PC-9 (cell line): ENCODE results near the gene SOCS7. TPM values are rescaled to one million over a fixed set of nuclear protein-coding genes. Genes with fewer than 3 reads are reported as not detected.

Experiments
- BruUV-seq: library from RNA; stranded (reverse); fragments of 400-500 nt; replicated peaks from 2 replicates; lab custom pipeline; 2021; lab: Mats Ljungman, UMichigan
- CTCF ChIA-PET: fragments of 300-600 bp; sonication (Branson Sonifier 250); formaldehyde crosslinking; loops from one replicate; lab custom pipeline; 2022; ENCODE audit warnings: antibody characterized with exemption; lab: Charles Lee
- POLR2A ChIA-PET: fragments of 300-600 bp; sonication (Branson Sonifier 250); formaldehyde crosslinking; loops from one replicate; lab custom pipeline; 2022; ENCODE audit warnings: antibody characterized with exemption; ENCODE audit not compliant: unreplicated experiment; lab: Charles Lee
- DNase-seq, 2 experiments: peaks; one replicate each; pipeline versions ENCODE4 v3.0.0 to v3.0.0-alpha.2; 2015 to 2022; ENCODE audit warnings: mixed read lengths in 1 of 2
- H2AFZ ChIP-seq: fragments of 200-600 bp; sonication (generic); 2 replicates; pipeline ENCODE4 v1.8.1; 2017; ENCODE audit warnings: antibody characterized with exemption
- H3F3A ChIP-seq: fragments of 200-600 bp; sonication (generic); 2 replicates; pipeline ENCODE4 v1.8.1; 2017; ENCODE audit warnings: antibody characterized with exemption, mild to moderate bottlenecking, low read depth; ENCODE audit not compliant: insufficient read depth
- H3K27ac ChIP-seq: fragments of 200-600 bp; sonication (generic); 2 replicates; pipeline ENCODE4 v1.6.1; 2016; ENCODE audit warnings: mixed run types
- H3K27me3 ChIP-seq: fragments of 200-600 bp; sonication (generic); 2 replicates; pipeline ENCODE4 v1.6.1; 2016; ENCODE audit warnings: low read depth, mixed run types; ENCODE audit not compliant: insufficient read depth
- H3K36me3 ChIP-seq: fragments of 200-600 bp; sonication (generic); 2 replicates; pipeline ENCODE4 v1.6.1; 2016; ENCODE audit warnings: low read depth, mixed run types
- H3K4me1 ChIP-seq: fragments of 200-600 bp; sonication (generic); replicated peaks from 2 replicates; pipeline ENCODE4 v1.6.1; 2016; ENCODE audit warnings: mixed run types; ENCODE audit not compliant: insufficient read depth
- H3K4me2 ChIP-seq: fragments of 200-600 bp; sonication (generic); 2 replicates; pipeline ENCODE4 v1.6.1; 2017; ENCODE audit warnings: mixed run types
- H3K4me3 ChIP-seq: fragments of 200-600 bp; sonication (generic); 2 replicates; pipeline ENCODE4 v1.6.1; 2016; ENCODE audit warnings: mixed run types
- H3K79me2 ChIP-seq: fragments of 200-600 bp; sonication (generic); 2 replicates; pipeline ENCODE4 v1.6.1; 2017; ENCODE audit warnings: low read depth, mixed run types
- H3K9me2 ChIP-seq: fragments of 200-600 bp; sonication (generic); 2 replicates; pipeline ENCODE4 v1.8.1; 2017; ENCODE audit warnings: mild to moderate bottlenecking; ENCODE audit not compliant: insufficient read depth
- H3K9me3 ChIP-seq: fragments of 200-600 bp; sonication (generic); 2 replicates; pipeline ENCODE4 v1.8.1; 2016; ENCODE audit warnings: low read depth; ENCODE audit not compliant: insufficient read depth
- H4K20me1 ChIP-seq: fragments of 200-600 bp; sonication (generic); 2 replicates; pipeline ENCODE4 v1.8.1; 2017; ENCODE audit not compliant: insufficient read depth
- EZH2 ChIP-seq: fragments of 200-600 bp; sonication (generic); IDR thresholded peaks from 2 replicates; pipeline ENCODE4 v1.8.0; 2017; ENCODE audit warnings: antibody characterized with exemption, low read depth
- intact Hi-C: fragments of 100-400 bp; cut with micrococcal nuclease; formaldehyde crosslinking; loops from one replicate; pipeline ENCODE4 v1.10.0; 2022; ENCODE audit not compliant: unreplicated experiment
- total RNA-seq: library from RNA; stranded (reverse); gene quantifications from 2 replicates; pipeline ENCODE4 v1.2.3, GENCODE V29; 2021
- TF ChIP-seq, protein P1 (sequence below): fragments of 200-600 bp; sonication (generic); conservative IDR thresholded peaks from 2 replicates; pipeline ENCODE4 v1.6.1; 2017; ENCODE audit warnings: mixed run types, antibody characterized with exemption, mild to moderate bottlenecking, moderate library complexity

SOCS7 gene
- total RNA-seq, 1 experiment from 2014 or later, result 19.6 TPM

GRCh38 chr17:38426441-38426840 is 74.8 kb downstream of the SOCS7 start:
- Histone ChIP-seq H3K27me3 (peaks cover 6% of the 10 kb centered on the region; the same call in 1 of the 2 replicates), H3K9me2 (no peaks in the 10 kb centered on the region), H3K9me3 (no peaks in the 10 kb centered on the region), H3K4me1 (peaks cover 34% of the 10 kb centered on the region), H3K36me3 (no peaks in the 10 kb centered on the region), H3F3A (peaks cover 32% of the 10 kb centered on the region; the same call in 1 of the 2 replicates), H3K79me2 (no peaks in the 10 kb centered on the region), H3K27ac (no peak overlapping the region), H3K4me2 (no peak overlapping the region), H4K20me1 (0 out of 2 replicates have a peak, but pooled peaks cover 3% of the 10 kb centered on the region), H3K4me3 (no peak overlapping the region), H2AFZ (no peak overlapping the region)
- POLR2A ChIA-PET, result no interaction called here
- BruUV-seq, result no TSS peak
- no peak for DNase-seq
- TF ChIP-seq, protein P1, sequence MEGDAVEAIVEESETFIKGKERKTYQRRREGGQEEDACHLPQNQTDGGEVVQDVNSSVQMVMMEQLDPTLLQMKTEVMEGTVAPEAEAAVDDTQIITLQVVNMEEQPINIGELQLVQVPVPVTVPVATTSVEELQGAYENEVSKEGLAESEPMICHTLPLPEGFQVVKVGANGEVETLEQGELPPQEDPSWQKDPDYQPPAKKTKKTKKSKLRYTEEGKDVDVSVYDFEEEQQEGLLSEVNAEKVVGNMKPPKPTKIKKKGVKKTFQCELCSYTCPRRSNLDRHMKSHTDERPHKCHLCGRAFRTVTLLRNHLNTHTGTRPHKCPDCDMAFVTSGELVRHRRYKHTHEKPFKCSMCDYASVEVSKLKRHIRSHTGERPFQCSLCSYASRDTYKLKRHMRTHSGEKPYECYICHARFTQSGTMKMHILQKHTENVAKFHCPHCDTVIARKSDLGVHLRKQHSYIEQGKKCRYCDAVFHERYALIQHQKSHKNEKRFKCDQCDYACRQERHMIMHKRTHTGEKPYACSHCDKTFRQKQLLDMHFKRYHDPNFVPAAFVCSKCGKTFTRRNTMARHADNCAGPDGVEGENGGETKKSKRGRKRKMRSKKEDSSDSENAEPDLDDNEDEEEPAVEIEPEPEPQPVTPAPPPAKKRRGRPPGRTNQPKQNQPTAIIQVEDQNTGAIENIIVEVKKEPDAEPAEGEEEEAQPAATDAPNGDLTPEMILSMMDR, result no peak
- TF ChIP-seq EZH2, result no peak
- intact Hi-C loops, result no loop called here
- CTCF ChIA-PET, result interaction anchor here (0.7 to 1.1 kb wide), 2 partner anchors 233 to 855 kb away, joined by 8 to 9 read pairs; no protein-coding TSS in a partner anchor

DNA sequence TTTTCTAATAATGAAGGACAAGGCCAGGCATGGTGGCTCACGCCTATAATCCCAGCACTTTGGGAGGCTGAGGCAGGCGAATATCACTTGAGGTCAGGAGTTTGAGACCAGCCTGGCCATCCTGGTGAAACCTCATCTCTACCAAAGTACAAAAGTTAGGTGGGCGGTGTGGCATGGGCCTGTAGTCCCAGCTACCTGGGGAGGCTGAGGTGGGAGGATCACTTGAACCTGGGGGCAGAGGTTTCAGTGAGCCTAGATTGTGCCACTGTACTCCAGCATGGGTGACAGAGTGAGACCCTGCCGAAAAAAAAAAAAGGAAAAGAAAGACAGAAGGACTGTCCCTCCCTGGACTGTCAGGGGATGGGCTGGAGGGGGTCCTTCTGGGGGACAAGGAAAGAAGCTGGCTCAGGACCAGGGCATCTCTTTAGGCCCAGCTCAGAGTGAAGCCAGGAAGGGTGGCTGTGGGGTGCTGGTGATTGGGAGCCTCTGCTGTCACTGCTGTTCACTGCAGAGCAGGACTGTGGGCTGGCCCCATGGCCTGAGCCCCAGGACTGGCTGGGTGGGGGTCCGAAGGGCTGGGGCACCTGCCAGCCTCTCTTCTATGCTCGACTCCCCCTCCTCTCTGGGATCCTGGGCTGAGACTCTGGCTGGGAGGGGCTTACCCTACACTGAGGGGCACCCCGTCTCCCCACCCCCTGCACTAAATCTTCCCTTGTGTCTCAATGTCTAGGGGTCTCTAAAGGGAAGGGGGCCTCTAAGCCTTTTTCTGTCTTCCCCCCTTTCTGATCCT is 75.7 kb downstream of the SOCS7 start:
- H3K36me3 ChIP-seq, result no peaks in the 10 kb centered on the region
- peak overlapping the region; percentile 78 for H2AFZ ChIP-seq
- CTCF ChIA-PET, result interaction anchor here (0.6 to 1.1 kb wide), 3 partner anchors 107 to 236 kb away, joined by 3 to 9 read pairs (median 4); no protein-coding TSS in a partner anchor
- peaks cover 34% of the 10 kb centered on the region for H3K4me1 ChIP-seq
- no peak overlapping the region for H3K27ac ChIP-seq
- H3K4me3 ChIP-seq, result peak overlapping the region; percentile 84
- H3K9me2 ChIP-seq, result no peaks in the 10 kb centered on the region
- 0 out of 2 replicates have a peak, but pooled peaks cover 3% of the 10 kb centered on the region for H4K20me1 ChIP-seq
- no peaks in the 10 kb centered on the region for H3K79me2 ChIP-seq
- peak overlapping the region; percentile 88 for H3K4me2 ChIP-seq
- no TSS peak for BruUV-seq
- intact Hi-C loops, result no loop called here
- TF ChIP-seq EZH2, result no peak
- TF ChIP-seq, protein P1, result no peak
- DNase-seq, result no peak
- H3K9me3 ChIP-seq, result no peaks in the 10 kb centered on the region
- H3K27me3 ChIP-seq, result no peaks in the 10 kb centered on the region
- POLR2A ChIA-PET, result interaction anchor here (0.7 kb wide), 1 partner anchor 314 kb away, joined by 4 read pairs; no protein-coding TSS in a partner anchor
- peaks cover 32% of the 10 kb centered on the region; the same call in 1 of the 2 replicates for H3F3A ChIP-seq

- peak within 1 kb of the TSS; percentile 84 for H3K4me3 ChIP-seq
- ChIA-PET CTCF (interaction anchor here (0.6 kb wide), 2 partner anchors 108 to 177 kb away, joined by 3 to 6 read pairs; no protein-coding TSS in a partner anchor), POLR2A (interaction anchor here (0.7 kb wide), 2 partner anchors 314 to 608 kb away, joined by 3 to 4 read pairs; no protein-coding TSS in a partner anchor)
- DNase-seq, result peak; percentile 54 to 69
- peak within 1 kb of the TSS; percentile 89 for H2AFZ ChIP-seq
- H3K36me3 ChIP-seq, result no peaks in the 10 kb centered on the region
- H3K79me2 ChIP-seq, result no peaks in the 10 kb centered on the region
- no TSS peak for BruUV-seq
- no peaks in the 10 kb centered on the region for H3K9me3 ChIP-seq
- H3K9me2 ChIP-seq, result no peaks in the 10 kb centered on the region
- 0 out of 2 replicates have a peak within 1 kb of the TSS, but pooled peaks have one; percentile 4 for H3K27ac ChIP-seq
- TF ChIP-seq EZH2, result no peak
- TF ChIP-seq, protein P1, result no peak
- H3K4me1 ChIP-seq, result peaks cover 34% of the 10 kb centered on the region
- H3K4me2 ChIP-seq, result peak within 1 kb of the TSS; percentile 88
- intact Hi-C loops, result no loop called here
- H3F3A ChIP-seq, result peaks cover 32% of the 10 kb centered on the region; the same call in 1 of the 2 replicates
- no peaks in the 10 kb centered on the region for H3K27me3 ChIP-seq
- H4K20me1 ChIP-seq, result 0 out of 2 replicates have a peak, but pooled peaks cover 3% of the 10 kb centered on the region
Measured at GRCh38 chr17:38428112-38428642, 76.5 kb downstream of the SOCS7 start, which contains the start of gene ARHGAP23. Gene ARHGAP23 (plus strand): TSS chr17:38428464. CDS start chr17:38428486, 22 bp downstream.
